BLaER1 (cell line): Measurements from ENCODE around the gene KRT80.

Experiments used
- H3K27ac ChIP-seq: shearing (Covaris generic); formaldehyde crosslinking; 2 replicates; pipeline ENCODE4 v1.8.1; 2022
- H3K27me3 ChIP-seq: shearing (Covaris generic); formaldehyde crosslinking; 2 replicates; pipeline ENCODE4 v1.8.1; 2022
- H3K36me3 ChIP-seq: shearing (Covaris generic); formaldehyde crosslinking; 2 replicates; pipeline ENCODE4 v1.8.1; 2022
- H3K4me1 ChIP-seq: shearing (Covaris generic); formaldehyde crosslinking; 2 replicates; pipeline ENCODE4 v1.8.1; 2022
- H3K4me2 ChIP-seq: shearing (Covaris generic); formaldehyde crosslinking; 2 replicates; pipeline ENCODE4 v1.8.1; 2022
- H3K4me3 ChIP-seq: shearing (Covaris generic); formaldehyde crosslinking; 2 replicates; pipeline ENCODE4 v1.8.1; 2022
- H3K9ac ChIP-seq: shearing (Covaris generic); formaldehyde crosslinking; 2 replicates; pipeline ENCODE4 v1.8.1; 2022
- H3K9me3 ChIP-seq: shearing (Covaris generic); formaldehyde crosslinking; 2 replicates; pipeline ENCODE4 v1.8.1; 2022
- H4K20me1 ChIP-seq: shearing (Covaris generic); formaldehyde crosslinking; 2 replicates; pipeline ENCODE4 v1.8.1; 2022
- Cebpa-rat ChIP-seq: shearing (Covaris generic); IDR thresholded peaks from 2 replicates; pipeline ENCODE4 v1.8.1; 2022

KRT80 gene

GRCh38 chr12:52125476-52125900, 66.3 kb downstream of the KRT80 start:
- Histone ChIP-seq H4K20me1 (no peaks in the 10 kb centered on the region), H3K27ac (peak overlapping the region; percentile 81), H3K4me3 (no peak overlapping the region), H3K4me2 (peak overlapping the region; percentile 82), H3K27me3 (no peaks in the 10 kb centered on the region), H3K4me1 (peaks cover 98% of the 10 kb centered on the region), H3K9ac (no peak overlapping the region), H3K36me3 (no peaks in the 10 kb centered on the region), H3K9me3 (no peaks in the 10 kb centered on the region)
- no peak for TF ChIP-seq Cebpa-rat

DNA sequence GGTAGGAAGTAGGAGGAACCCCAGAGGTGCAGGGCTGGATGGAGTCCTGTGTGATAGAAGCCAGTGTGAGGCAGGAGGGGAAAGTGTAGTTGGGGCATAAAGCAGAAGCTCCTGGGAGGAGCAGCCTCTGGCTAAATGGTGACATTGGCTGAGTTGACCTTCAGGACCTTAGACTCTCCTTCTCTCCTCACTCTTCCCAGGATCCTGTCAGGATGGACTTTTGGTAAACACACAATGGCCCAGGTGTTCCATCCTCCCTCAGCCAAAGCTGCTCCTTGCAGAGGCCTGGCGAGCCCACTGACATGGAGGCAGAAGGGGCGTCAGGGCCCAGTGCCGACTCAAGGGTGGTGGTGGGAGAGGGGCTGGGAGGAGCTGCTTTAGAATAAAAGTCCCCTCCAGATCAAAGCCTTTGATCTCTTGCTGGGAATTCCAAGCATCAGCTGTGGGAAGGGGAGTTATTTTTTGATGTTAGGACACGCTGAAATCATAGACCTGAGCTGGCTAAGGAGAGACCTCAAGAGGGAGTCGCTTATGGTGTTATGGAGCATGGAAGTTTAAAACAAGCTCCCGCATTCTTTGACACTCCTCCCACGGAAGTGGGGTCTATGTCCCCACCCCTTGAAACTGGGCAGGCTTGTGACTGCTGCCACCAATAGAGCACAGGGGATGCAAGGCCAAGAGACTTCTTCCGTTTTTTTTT, 68.2 kb downstream of the KRT80 start:
- no peak for TF ChIP-seq Cebpa-rat
- Histone ChIP-seq H3K4me1 (peaks cover 100% of the 10 kb centered on the region), H3K9me3 (no peaks in the 10 kb centered on the region), H3K4me2 (peak overlapping the region; percentile 82), H3K9ac (no peak overlapping the region), H4K20me1 (no peaks in the 10 kb centered on the region), H3K27ac (peak overlapping the region; percentile 47; the same call in 1 of the 2 replicates), H3K4me3 (no peak overlapping the region), H3K27me3 (no peaks in the 10 kb centered on the region), H3K36me3 (no peaks in the 10 kb centered on the region)

- Histone ChIP-seq H3K4me3 (no peak overlapping the region), H3K36me3 (no peaks in the 10 kb centered on the region), H3K27me3 (no peaks in the 10 kb centered on the region), H3K9ac (no peak overlapping the region), H3K9me3 (no peaks in the 10 kb centered on the region), H3K27ac (peak overlapping the region; percentile 41; the same call in 1 of the 2 replicates), H4K20me1 (no peaks in the 10 kb centered on the region), H3K4me2 (peak overlapping the region; percentile 82; the same call in 1 of the 2 replicates), H3K4me1 (peaks cover 100% of the 10 kb centered on the region)
- TF ChIP-seq Cebpa-rat: no peak
Measured at GRCh38 chr12:52122904-52123303, 68.9 kb downstream of the KRT80 start.

DNA sequence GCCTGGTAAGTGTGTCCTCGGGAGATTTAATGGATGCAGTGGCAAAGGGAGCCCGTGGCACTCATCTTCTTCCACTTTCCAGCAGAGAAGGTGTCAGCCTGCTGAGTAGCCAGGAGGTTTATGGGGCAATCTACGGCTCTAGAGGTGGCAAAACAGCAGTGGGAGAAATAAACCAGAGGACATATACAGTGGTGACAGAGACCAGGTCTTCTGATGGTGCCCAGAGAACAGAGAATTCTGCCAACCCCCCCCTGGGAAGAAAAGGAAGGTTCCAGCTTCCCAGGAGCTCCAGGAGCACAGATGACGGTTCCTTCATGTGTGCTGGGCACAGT, 69.3 kb downstream of the KRT80 start:
- H4K20me1 ChIP-seq: no peaks in the 10 kb centered on the region
- no peaks in the 10 kb centered on the region for H3K9me3 ChIP-seq
- no peak for TF ChIP-seq Cebpa-rat
- no peaks in the 10 kb centered on the region for H3K27me3 ChIP-seq
- H3K9ac ChIP-seq: no peak overlapping the region
- no peak overlapping the region for H3K4me3 ChIP-seq
- no peaks in the 10 kb centered on the region for H3K36me3 ChIP-seq
- H3K4me2 ChIP-seq: peak overlapping the region; percentile 82
- peaks cover 100% of the 10 kb centered on the region for H3K4me1 ChIP-seq
- peak overlapping the region; percentile 41; the same call in 1 of the 2 replicates for H3K27ac ChIP-seq

- Histone ChIP-seq H3K27me3 (no peaks in the 10 kb centered on the region), H3K4me1 (peaks cover 96% of the 10 kb centered on the region), H3K36me3 (no peaks in the 10 kb centered on the region), H3K4me3 (no peak overlapping the region), H3K27ac (peak overlapping the region; percentile 41), H4K20me1 (no peaks in the 10 kb centered on the region), H3K4me2 (peak overlapping the region; percentile 82), H3K9ac (no peak overlapping the region), H3K9me3 (no peaks in the 10 kb centered on the region)
- TF ChIP-seq Cebpa-rat: no peak
Measured at GRCh38 chr12:52121824-52122539, 69.8 kb downstream of the KRT80 start.

GRCh38 chr12:52120951-52121823, 70.6 kb downstream of the KRT80 start:
- no peak for TF ChIP-seq Cebpa-rat
- H3K36me3 ChIP-seq: no peaks in the 10 kb centered on the region

DNA sequence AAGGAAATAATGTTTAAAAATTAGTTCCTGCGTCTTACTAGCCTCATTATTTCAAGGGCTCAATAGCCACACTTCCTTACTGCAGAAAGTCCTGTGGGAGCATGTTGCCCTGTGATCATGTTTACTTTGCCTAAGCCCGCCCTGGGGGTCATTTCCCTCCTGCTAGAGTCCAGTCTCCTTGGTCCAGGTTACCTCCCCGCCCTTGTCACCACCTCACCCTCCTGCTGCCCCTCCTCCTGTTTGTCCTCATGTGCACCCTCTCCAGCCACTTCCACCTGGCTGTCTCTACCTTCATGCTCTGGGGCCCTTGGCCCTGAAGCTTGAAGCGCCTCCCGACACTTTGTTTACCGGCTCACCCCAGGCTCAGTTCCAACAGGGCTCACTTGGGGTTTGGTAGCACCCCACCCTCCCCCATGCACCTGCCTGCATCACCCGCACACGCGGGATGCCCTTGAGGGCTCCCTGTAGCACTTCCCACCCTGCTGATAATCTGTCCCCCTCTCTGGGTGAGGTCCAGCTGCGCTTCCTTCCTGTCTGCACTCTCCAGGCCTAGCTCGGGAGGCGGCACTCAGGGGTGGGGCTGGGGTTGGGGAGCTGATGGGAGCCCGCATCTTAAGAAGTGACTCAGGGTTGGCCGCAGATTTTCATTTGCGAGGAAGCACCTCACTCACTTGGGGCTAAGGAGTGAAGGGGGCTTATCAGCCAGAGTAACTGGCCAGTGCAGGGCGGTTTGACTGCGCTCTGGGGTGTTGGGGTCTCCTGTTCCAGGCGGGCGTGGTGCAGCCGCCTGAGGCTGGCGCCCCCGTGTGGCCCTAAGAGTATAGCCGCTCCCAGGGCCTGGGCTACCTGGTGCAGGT, 72.2 kb downstream of the KRT80 start:
- peak overlapping the region; percentile 80 for H3K4me2 ChIP-seq
- no peak overlapping the region for H3K9ac ChIP-seq
- no peak overlapping the region for H3K4me3 ChIP-seq
- H4K20me1 ChIP-seq: no peaks in the 10 kb centered on the region
- H3K27ac ChIP-seq: 0 out of 2 replicates have a peak overlapping the region, but pooled peaks have one; percentile 49
- no peaks in the 10 kb centered on the region for H3K36me3 ChIP-seq
- no peaks in the 10 kb centered on the region for H3K9me3 ChIP-seq
- peaks cover 72% of the 10 kb centered on the region for H3K4me1 ChIP-seq
- no peak for TF ChIP-seq Cebpa-rat
- H3K27me3 ChIP-seq: no peaks in the 10 kb centered on the region

More at GRCh38 chr12:52120951-52121823, 70.6 kb downstream of the KRT80 start:
- no peaks in the 10 kb centered on the region for H3K27me3 ChIP-seq
- no peak overlapping the region for H3K4me3 ChIP-seq
- no peaks in the 10 kb centered on the region for H4K20me1 ChIP-seq
- no peak overlapping the region for H3K9ac ChIP-seq
- H3K27ac ChIP-seq: 0 out of 2 replicates have a peak overlapping the region, but pooled peaks have one; percentile 3
- H3K4me2 ChIP-seq: peak overlapping the region; percentile 82
- H3K4me1 ChIP-seq: peaks cover 88% of the 10 kb centered on the region
- H3K9me3 ChIP-seq: no peaks in the 10 kb centered on the region
